Measurements from ENCODE around the gene HSD17B8. TPM values are rescaled to one million over a fixed set of nuclear protein-coding genes. Genes with fewer than 3 reads are reported as not detected.

HSD17B8 gene
- total and polyA plus RNA-seq, 2 experiments from 2014 or later = 4.3 to 8.9 TPM

- no peak overlapping the region for H3K4me2 ChIP-seq
- H3K27ac ChIP-seq (ENCODE audit: low read depth) = no peak overlapping the region
Measured at GRCh38 chr6:33241968-33242367, 37.5 kb downstream of the HSD17B8 start.

More at GRCh38 chr6:33241968-33242367, 37.5 kb downstream of the HSD17B8 start:
- ATAC-seq = no peak
- H3K27me3 ChIP-seq (ENCODE audit: insufficient read depth) = peaks cover 42% of the 10 kb centered on the region
- no peak overlapping the region for H3K4me3 Mint-ChIP-seq
- H3K9me3 Mint-ChIP-seq = no peaks in the 10 kb centered on the region
- H3K27me3 Mint-ChIP-seq (ENCODE audit: insufficient read depth, low read depth, poor library complexity) = peaks cover 3% of the 10 kb centered on the region
- no peak for DNase-seq (ENCODE audit: low spot score)
- no peaks in the 10 kb centered on the region for H3K4me1 Mint-ChIP-seq
- H3K36me3 Mint-ChIP-seq (ENCODE audit: low read depth) = no peaks in the 10 kb centered on the region
- no peaks in the 10 kb centered on the region for H3K4me1 ChIP-seq (ENCODE audit: insufficient read depth)
- no peak overlapping the region for H3K27ac Mint-ChIP-seq
- no peaks in the 10 kb centered on the region for H3K36me3 ChIP-seq (ENCODE audit: insufficient read depth)
- H3F3A ChIP-seq (replicated peaks; ENCODE audit: low read depth) = no peaks in the 10 kb centered on the region
- no peak overlapping the region for H2AFZ ChIP-seq
- no peaks in the 10 kb centered on the region for H3K9me2 ChIP-seq (ENCODE audit: insufficient read depth)
- H3K79me2 ChIP-seq (replicated peaks; ENCODE audit: insufficient read depth) = no peaks in the 10 kb centered on the region
- H3K4me3 ChIP-seq = no peak overlapping the region
- no peak for TF ChIP-seq ZNF462 (CRISPR knock-in tag; IDR thresholded peaks at IDR 0.05)
- no peak for TF ChIP-seq JUNB (IDR thresholded peaks at IDR 0.05; ENCODE audit: unreplicated experiment)
- no peak for TF ChIP-seq ZNF114 (CRISPR knock-in tag; IDR thresholded peaks at IDR 0.05)
- no peak for TF ChIP-seq EZH2 (IDR thresholded peaks at IDR 0.05; ENCODE audit: low read depth, unreplicated experiment)
- TF ChIP-seq NANOG (IDR thresholded peaks at IDR 0.05; ENCODE audit: borderline replicate concordance) = no peak
- no peak for TF ChIP-seq EZH2phosphoT487 (IDR thresholded peaks at IDR 0.05; ENCODE audit: unreplicated experiment)
- no peak for TF ChIP-seq CREB1 (CRISPR knock-in tag; IDR thresholded peaks at IDR 0.05; ENCODE audit: low read depth)
- TF ChIP-seq ZNF331 (CRISPR knock-in tag; IDR thresholded peaks at IDR 0.05; ENCODE audit: low read depth) = no peak
- TF ChIP-seq POLR2AphosphoS5 (IDR thresholded peaks at IDR 0.05; ENCODE audit: low read depth) = no peak
- no peak for TF ChIP-seq REST (IDR thresholded peaks at IDR 0.05; ENCODE audit: unreplicated experiment)
- no peak for TF ChIP-seq ETS1 (IDR thresholded peaks at IDR 0.05)
- TF ChIP-seq CTCF (conservative IDR thresholded peaks at IDR 0.05; ENCODE audit: low read depth in 2 of 2) = no peak
- H4K20me1 ChIP-seq (replicated peaks; ENCODE audit: insufficient read depth) = no peaks in the 10 kb centered on the region

Data from GM23338 (cell line).